ENCODE results near the gene ADCY10.
"Not testable (repeated sequence)": the region's sequence is repeated elsewhere in the genome, so short reads cannot be mapped to it uniquely, and the experiment has no call there.

Gene ADCY10

GRCh38 chr1:167924543-167925231 lies 10.8 kb upstream of the ADCY10 start:
- DNase-seq (ENCODE audit: low spot score) = no peak

- peak; percentile 49 for DNase-seq (ENCODE audit: low spot score)
Observed at GRCh38 chr1:167924102-167924501, 10.2 kb upstream of the ADCY10 start.

DNA sequence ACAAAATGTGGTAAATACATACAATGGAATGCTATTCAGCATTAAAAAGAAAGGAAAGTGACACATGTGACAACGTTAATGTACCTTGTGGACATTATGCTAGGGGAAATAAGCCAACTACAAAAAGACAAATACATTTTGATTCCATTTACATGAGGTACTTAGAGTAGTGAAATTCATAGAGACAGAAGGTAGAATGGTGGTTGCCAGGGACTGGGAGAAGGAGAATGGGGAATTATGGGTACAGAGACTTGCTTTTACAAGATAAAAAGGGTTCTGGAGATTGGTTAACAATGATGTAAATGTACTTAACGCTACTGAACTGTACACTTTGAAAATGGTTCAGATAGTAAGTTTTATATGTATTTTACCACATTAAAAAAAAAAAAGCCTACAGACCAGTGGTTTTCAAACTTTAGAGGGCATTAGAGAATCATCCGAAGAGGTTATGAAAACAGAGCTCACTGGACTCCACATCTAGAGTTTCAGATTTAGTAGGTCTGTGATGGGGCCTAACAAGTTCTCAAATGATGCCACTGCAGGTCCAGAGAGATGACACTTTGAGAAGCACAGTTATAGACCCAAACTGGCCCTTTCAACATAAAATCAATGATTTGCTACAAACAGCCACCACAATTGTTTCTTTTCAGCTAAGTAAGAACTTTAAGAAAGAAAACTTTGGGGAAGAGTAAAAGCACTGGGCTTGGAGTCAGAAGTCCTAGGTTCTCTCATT lies 9.6 kb upstream of the ADCY10 start:
- DNase-seq (ENCODE audit: low spot score) = peak; percentile 52

DNA sequence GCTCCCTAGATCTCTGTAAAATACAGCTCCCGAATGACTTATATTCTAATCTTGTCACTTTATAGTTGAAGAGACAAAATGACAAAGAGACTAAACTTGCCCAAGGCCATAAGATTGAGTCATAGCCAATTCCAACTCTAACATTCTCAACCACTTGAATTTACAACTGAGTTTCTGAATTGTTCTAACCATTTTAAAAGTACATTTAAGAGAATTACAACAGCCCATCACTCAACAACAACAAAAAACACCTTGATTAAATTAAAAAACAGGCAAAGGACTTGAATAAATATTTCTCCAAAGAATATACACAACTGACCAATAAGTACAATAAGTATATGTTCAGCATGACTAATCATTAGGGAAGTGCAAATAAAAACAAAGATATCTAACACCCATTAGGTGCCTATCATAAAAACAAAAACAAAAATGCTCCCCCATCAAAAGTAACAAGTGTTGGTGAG lies 8.7 kb upstream of the ADCY10 start:
- no peak for DNase-seq (ENCODE audit: low spot score)

GRCh38 chr1:167922023-167922422 lies 8.1 kb upstream of the ADCY10 start:
- no peak for DNase-seq (ENCODE audit: low spot score)

DNA sequence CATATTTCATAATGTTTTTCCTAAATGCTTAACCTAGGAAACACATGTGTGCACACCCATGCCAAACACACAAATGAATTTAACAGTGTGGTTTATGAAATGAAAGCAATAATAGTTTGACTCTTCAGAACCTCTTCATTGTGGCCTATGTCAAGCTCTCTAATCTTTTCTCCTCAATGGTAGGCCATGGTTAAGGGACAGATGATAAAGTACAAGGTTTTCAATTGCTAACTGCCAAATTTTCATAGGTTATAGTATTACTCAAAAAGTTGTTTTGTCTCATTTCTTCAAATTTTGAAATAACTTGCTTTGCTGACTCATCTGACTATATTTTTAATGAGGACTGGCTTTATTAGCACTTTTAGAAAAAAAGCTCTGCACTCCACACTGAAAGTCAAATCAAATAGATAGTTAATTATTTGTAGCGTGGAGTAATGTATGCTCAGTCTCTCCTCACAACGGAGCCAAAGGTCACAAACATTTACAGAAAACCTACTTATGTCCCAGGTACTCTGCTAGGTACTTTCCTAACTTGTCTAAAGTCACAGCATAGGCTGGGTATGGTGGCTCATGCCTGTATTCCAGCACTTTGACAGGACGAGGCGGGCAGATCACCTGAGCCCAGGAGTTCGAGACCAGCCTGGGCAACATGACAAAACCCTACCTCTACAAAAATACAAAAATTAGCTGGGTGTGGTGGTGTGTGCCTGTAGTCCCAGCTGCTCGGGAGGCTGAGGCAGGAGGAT lies 3.0 kb upstream of the ADCY10 start:
- no peak for DNase-seq (ENCODE audit: low spot score)

- DNase-seq (ENCODE audit: low spot score) = no peak
Observed at GRCh38 chr1:167915569-167915968, 1.6 kb upstream of the ADCY10 start.

DNA sequence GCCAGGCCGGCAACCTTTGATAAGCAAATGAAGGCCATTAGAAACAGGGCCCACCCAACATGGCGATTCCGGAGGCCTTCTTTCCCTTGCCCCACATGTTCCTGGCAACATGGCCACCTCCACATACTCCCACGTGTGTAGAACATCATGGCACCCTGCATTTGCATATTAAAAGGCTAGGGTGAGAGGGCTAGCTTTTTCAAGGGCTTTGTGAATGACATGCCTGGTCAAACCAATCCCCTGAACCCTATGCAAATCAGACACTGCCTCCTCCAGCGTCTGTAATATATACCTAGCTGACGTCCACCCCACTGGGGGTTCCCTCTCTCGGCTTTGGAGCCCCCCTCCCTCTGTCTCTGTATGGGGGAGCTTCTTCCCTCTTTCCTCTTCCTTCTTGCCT lies 1.6 kb downstream of the ADCY10 start:
- no peak for DNase-seq (ENCODE audit: low spot score)

- DNase-seq (ENCODE audit: low spot score) = no peak
Observed at GRCh38 chr1:167911413-167911812, 2.5 kb downstream of the ADCY10 start.

DNA sequence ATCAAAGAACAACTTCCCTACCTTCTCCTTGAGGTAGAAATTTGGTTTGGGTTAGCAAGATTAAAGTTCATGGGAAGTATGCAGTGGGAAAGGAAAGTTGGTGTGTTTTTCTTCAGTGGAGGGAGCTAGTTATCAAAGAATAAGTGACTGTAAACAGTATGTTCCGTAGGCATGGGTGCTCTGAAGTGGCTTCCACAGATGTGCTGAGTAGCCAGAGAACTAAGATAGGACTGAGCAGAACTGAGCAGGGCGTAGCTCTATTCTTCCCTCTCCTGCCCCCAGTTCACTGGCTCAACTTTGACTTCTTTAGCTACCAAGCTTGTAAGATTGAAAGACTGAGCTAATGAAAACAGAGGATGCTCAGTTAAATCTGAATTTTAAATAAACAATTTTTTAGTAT lies 3.4 kb downstream of the ADCY10 start:
- DNase-seq (ENCODE audit: low spot score) = no peak

DNA sequence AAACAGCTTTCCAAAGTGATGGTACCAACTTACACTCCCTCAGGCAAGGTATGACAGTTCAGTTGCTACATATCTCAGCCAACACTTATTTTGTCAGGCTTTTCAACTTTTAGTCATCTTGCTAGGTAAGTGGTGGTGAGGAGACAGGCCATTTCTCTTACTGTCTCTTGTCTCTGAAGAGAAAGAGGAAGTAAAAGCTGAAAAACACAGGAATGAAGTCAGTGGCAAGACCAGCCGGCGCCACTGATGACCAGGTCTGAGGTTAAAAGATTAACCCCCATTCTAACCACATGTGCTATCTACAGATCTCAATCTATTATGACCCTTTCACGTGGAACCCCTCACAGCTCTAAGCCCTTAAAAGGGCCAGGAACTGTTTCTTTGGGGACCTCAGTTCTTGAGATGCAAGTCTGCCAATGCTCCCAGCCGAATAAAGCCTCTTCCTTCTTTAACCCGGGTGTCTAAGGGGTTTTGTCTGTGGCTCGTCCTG lies 4.2 kb downstream of the ADCY10 start:
- DNase-seq (ENCODE audit: low spot score) = no peak

- DNase-seq (ENCODE audit: low spot score) = no peak
Observed at GRCh38 chr1:167905671-167906070, 8.3 kb downstream of the ADCY10 start.

GRCh38 chr1:167905182-167905581 lies 8.8 kb downstream of the ADCY10 start:
- no peak for DNase-seq (ENCODE audit: low spot score)

DNA sequence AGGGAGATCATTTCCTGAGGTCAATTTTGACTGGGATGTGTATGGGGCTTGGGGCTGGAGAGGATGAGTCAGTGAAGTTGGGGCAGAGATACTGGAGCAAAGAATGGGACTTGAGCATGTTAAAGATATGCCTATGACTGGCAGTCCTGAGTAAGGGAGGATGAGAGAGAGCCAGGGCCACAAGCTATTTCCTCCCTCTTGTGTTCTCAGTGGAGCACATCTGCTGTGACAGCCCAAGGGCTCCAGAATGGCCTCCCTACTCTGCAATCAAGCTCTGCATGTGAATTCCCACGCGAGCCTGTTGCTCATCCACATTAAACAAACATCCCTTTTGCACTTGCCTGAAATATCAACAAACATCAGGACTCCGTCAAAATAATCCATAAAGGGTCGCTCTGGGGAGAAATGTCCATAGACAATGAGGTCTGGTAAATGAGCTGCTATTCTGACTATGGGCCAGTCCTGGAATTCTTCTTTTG lies 9.2 kb downstream of the ADCY10 start:
- no peak for DNase-seq (ENCODE audit: low spot score)

GRCh38 chr1:167900907-167901306 lies 13.0 kb downstream of the ADCY10 start:
- no peak for DNase-seq (ENCODE audit: low spot score)

DNA sequence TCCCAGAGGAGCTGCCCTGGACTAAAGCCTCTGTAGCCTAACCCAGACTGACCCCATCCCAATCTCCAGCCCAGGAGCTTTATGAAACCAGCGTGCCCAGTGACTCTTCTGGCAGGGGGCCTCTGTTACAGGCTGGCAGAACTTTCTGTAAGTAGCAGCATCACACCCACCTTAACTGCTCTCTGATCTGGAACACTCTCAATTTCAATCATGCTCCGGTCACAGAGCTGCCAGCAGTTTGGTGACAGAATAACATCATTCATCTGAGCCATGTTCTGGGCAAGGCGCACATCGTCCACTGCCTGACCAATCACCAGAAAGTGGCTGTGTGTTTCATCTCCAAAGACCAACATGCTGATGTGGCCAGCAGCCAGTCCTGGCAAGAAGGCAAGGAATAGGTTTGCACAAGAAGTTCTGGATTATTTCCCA lies 14.7 kb downstream of the ADCY10 start:
- no peak for DNase-seq (ENCODE audit: low spot score)

- no peak for DNase-seq (ENCODE audit: low spot score)
Observed at GRCh38 chr1:167898578-167899222, 15.2 kb downstream of the ADCY10 start.

DNA sequence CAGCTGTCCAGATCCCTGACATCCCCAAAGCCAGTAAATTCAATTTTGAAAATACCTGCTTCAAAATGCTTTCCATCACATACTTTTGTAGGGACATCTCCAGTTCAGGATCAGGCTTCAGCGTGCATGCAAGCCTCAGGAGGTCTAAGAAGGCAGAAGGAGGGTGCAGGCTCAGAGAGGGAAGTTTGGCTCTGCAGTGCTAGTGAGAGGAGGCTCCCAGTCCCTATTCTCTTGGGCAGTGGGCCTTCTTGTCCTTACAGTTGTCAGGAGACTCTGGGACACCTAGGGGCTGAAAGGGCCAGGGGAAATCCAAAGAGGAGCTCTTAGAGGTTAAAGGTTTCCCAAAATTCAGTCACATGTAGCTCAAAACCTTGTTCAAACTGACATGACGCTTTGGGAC lies 20.1 kb downstream of the ADCY10 start:
- no peak for DNase-seq (ENCODE audit: low spot score)

DNA sequence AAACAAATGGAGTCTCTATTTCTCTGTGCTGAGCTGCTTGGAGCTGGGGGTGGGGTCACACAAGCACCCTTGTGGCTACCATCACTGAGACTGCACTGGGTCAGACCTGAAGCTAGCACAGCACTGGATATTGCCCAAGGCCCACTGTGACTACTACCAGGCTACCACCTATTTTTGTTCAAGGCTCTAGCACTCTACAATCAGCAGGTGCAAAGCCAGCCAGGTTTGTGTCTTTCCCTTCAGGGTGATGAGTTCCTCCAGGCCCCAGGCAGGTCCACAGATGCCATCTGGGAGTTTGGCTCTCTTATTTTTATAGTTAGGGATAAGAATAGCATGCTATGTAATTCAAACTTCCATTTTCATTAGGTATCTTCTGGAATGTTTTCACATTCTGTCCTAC lies 23.5 kb downstream of the ADCY10 start:
- no peak for DNase-seq (ENCODE audit: low spot score)

DNA sequence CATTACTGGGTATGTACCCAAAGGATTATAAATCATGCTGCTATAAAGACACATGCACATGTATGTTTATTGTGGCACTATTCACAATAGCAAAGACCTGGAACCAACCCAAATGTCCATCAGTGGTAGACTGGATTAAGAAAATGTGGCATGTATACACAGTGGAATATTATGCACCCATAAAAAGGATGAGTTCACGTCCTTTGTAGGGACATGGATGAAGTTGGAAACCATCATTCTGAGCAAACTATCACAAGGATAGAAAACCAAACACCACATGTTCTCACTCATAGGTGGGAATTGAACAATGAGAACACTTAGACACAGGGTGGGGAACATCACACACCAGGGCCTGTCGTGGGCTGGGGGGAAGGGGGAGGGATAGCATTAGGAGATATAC lies 26.7 kb downstream of the ADCY10 start:
- DNase-seq (ENCODE audit: low spot score) = not testable (repeated sequence)

DNA sequence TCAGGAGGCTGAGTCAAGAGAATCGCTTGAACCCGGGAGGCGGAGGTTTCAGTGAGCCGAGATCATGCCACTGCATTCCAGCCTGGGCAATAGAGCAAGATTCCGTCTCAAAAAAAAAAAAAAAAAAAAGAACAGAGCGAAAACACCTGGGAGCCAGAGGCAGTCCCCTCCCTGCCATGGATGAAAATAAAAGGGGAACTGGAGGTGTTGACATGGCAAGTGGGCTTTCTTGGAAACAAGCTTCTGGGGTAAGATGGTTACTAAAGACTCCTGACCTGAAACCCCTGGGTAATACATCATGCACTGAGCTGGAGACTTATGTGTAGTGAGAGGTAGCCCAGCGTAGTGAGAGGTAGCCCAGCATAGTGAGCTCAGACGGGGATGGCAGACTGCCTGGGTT lies 31.6 kb downstream of the ADCY10 start:
- DNase-seq (ENCODE audit: low spot score) = no peak

DNA sequence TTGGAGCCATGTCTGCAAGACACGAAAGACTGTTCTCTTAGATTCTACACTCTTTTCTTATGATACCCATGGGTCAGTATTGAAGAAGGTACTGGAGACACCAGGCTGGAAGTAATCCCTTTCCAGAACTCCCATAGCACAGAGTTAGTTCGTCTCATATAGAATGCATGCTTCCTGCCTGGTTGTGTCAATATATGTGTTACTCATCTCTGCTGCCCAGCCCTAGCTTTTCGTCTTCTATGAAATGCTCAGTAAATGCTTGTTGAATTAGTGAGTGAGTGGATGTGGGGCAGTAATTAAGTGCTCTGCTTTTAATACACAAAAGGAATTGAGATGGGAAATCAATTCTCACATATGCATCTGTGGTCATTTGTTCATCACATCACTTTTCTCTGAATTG lies 32.1 kb downstream of the ADCY10 start:
- DNase-seq (ENCODE audit: low spot score) = no peak

Measured in hematopoietic multipotent progenitor cell treated with erythropoietin and hydrocortisone succinate and interleukin-3 and kit ligand, for 17 days (in vitro differentiated cells).